Kidney epithelial cell (primary cell): ENCODE results near the gene ADAMTSL1. TPM values are rescaled to one million over a fixed set of nuclear protein-coding genes. Genes with fewer than 3 reads are reported as not detected.

Experiments
- DNase-seq: peaks from one replicate; pipeline ENCODE4 v3.0.0-alpha.2; 2010; ENCODE audit warnings: low read depth
- H3K27me3 ChIP-seq: 2 replicates; pipeline ENCODE4 v1.6.0; 2011; ENCODE audit warnings: low read length; ENCODE audit not compliant: control insufficient read depth, insufficient read depth
- H3K36me3 ChIP-seq: 2 replicates; pipeline ENCODE4 v1.5.1; 2011; ENCODE audit warnings: low read length; ENCODE audit not compliant: control insufficient read depth, insufficient read depth
- H3K4me3 ChIP-seq: 2 replicates; pipeline ENCODE4 v1.5.1; 2011; ENCODE audit warnings: low read depth, mild to moderate bottlenecking, control low read depth, low read length
- CTCF ChIP-seq: IDR thresholded peaks from 2 replicates; pipeline ENCODE4 v1.5.1; 2011; ENCODE audit warnings: mild to moderate bottlenecking, moderate library complexity, low read length, control low read depth, inconsistent platforms; ENCODE audit not compliant: insufficient read depth, poor library complexity, severe bottlenecking
- total RNA-seq: library from RNA; depleted of rRNA; stranded (reverse); fragments of >200 nt; gene quantifications from 2 replicates; pipeline ENCODE4 v1.2.3, GENCODE V29; 2015

The ADAMTSL1 gene
- total RNA-seq, 1 donor from 2014 or later = 0.08 TPM

- TF ChIP-seq CTCF = no peak
- no peak overlapping the region for H3K4me3 ChIP-seq
These were observed 22.5 kb downstream of the ADAMTSL1 start for GRCh38 chr9:18496256-18497000.

DNA sequence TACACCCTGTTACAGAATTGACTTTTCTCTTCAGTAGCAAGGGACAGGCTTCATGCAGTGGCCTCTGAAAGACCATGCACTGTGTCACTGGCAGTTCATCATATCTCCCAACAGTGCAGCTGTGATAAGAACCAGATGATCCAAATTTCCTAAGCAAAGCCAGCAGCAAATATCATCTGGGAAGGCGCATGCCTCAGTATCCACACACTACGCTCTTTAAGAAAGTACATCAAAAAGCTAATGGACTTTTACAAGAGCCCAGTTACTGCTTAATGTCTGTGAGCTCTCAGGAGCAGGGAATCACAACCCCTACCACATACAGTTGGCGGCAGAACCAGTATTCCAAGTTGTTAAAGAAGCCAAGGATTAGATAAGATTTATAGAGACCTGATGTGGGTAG is 25.1 kb downstream of the ADAMTSL1 start:
- H3K36me3 ChIP-seq = no peaks in the 10 kb centered on the region
- no peak for TF ChIP-seq CTCF
- DNase-seq = no peak
- H3K27me3 ChIP-seq = no peaks in the 10 kb centered on the region
- no peak overlapping the region for H3K4me3 ChIP-seq

More at GRCh38 chr9:18496256-18497000, 22.5 kb downstream of the ADAMTSL1 start:
- no peak for DNase-seq
- H3K27me3 ChIP-seq = no peaks in the 10 kb centered on the region
- no peaks in the 10 kb centered on the region for H3K36me3 ChIP-seq

GRCh38 chr9:18499980-18500379 is 26.0 kb downstream of the ADAMTSL1 start:
- Histone ChIP-seq H3K4me3 (no peak overlapping the region), H3K27me3 (no peaks in the 10 kb centered on the region), H3K36me3 (no peaks in the 10 kb centered on the region)
- no peak for TF ChIP-seq CTCF
- peak; percentile 19 for DNase-seq

GRCh38 chr9:18500451-18500850 is 26.5 kb downstream of the ADAMTSL1 start:
- Histone ChIP-seq H3K27me3 (no peaks in the 10 kb centered on the region), H3K36me3 (no peaks in the 10 kb centered on the region), H3K4me3 (no peak overlapping the region)
- no peak for TF ChIP-seq CTCF
- no peak for DNase-seq

DNA sequence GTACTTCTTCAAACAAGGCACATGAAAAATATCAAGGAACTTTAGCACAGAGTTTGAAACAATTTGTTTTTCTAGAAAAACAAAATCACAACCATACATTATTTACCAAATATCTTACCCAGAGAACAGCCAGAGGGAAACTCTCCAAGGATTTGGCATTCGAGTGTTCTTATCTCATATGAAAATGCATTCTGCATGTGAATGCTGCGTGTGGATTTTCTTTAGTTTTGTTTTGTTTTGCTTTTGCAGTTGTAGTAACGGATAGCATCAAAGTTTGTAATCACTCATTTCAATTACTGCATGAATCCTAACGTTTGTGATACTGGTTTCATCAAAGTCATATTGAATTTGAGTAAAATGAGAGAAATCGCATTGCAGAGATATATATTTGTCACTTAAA is 28.0 kb downstream of the ADAMTSL1 start:
- no peak for DNase-seq
- no peaks in the 10 kb centered on the region for H3K27me3 ChIP-seq
- TF ChIP-seq CTCF = no peak
- H3K36me3 ChIP-seq = no peaks in the 10 kb centered on the region
- no peak overlapping the region for H3K4me3 ChIP-seq

- Histone ChIP-seq H3K36me3 (no peaks in the 10 kb centered on the region), H3K4me3 (no peak overlapping the region), H3K27me3 (no peaks in the 10 kb centered on the region)
- DNase-seq = no peak
- no peak for TF ChIP-seq CTCF
These were observed 28.6 kb downstream of the ADAMTSL1 start for GRCh38 chr9:18502546-18502945.
